ENCODE results near the gene R3HCC1L. TPM values are rescaled to one million over a fixed set of nuclear protein-coding genes. Genes with fewer than 3 reads are reported as not detected.
A peak's percentile ranks its signal among the peaks of the same experiment; 100 is the strongest.

R3HCC1L gene
- total and polyA plus RNA-seq, 2 of the 4 experiments (the other 2 are of a cell fraction), result 8.3 to 14.7 TPM

GRCh38 chr10:98293550-98294269 lies 159.3 kb downstream of the R3HCC1L start:
- Histone ChIP-seq H2AK9ac (replicated peaks; ENCODE audit: low read depth, low read length, poor library complexity) (no peak overlapping the region), H3K4me2 (ENCODE audit: low read depth, low read length) (no peak overlapping the region)
- CTCF ChIA-PET, result interaction anchor here (1.4 to 1.6 kb wide), 2 partner anchors 16 to 50 kb away, joined by 3 to 5 read pairs; no protein-coding TSS in a partner anchor

More at GRCh38 chr10:98293550-98294269, 159.3 kb downstream of the R3HCC1L start:
- H4K5ac ChIP-seq (ENCODE audit: low read depth, low read length), result no peak overlapping the region
- no peak overlapping the region for H3K4ac ChIP-seq (ENCODE audit: low read depth, low read length)
- no peaks in the 10 kb centered on the region for H3K9me3 ChIP-seq (ENCODE audit: control insufficient read depth, insufficient read depth, low read length)
- no peak overlapping the region for H3K18ac ChIP-seq (ENCODE audit: low read depth, low read length)
- POLR2A ChIA-PET (ENCODE audit: unreplicated experiment), result no interaction called here
- no peak overlapping the region for H3K4me3 ChIP-seq (ENCODE audit: insufficient read depth, low read depth, low read length)
- no peak overlapping the region for H2BK20ac ChIP-seq (ENCODE audit: low read depth, low read length)
- no peak overlapping the region for H2BK15ac ChIP-seq (ENCODE audit: low read depth, low read length)
- H4K20me1 ChIP-seq (ENCODE audit: insufficient read depth, low read length), result no peaks in the 10 kb centered on the region
- no peak overlapping the region for H3K56ac ChIP-seq (ENCODE audit: extremely low read depth, insufficient read depth, low read length)
- no peaks in the 10 kb centered on the region for H3K79me1 ChIP-seq (ENCODE audit: low read depth in 1 of 2, low read length in 2 of 2)
- dilution Hi-C loops (cut with HindIII; ENCODE audit: low sequenced_read_pairs, unreplicated experiment), result no loop called here
- ATAC-seq (ENCODE audit: low read depth) (no peak), DNase-seq (no peak)
- in situ Hi-C loops (cut with MboI; ENCODE audit: low sequenced_read_pairs), result no loop called here
- H3K14ac ChIP-seq (replicated peaks; ENCODE audit: low read depth, low read length), result no peak overlapping the region
- no peak overlapping the region for H4K8ac ChIP-seq (ENCODE audit: low read depth in 2 of 2, low read length in 2 of 2)
- H3K27me3 ChIP-seq (ENCODE audit: control insufficient read depth, insufficient read depth, low read length), result peaks cover 36% of the 10 kb centered on the region
- no peaks in the 10 kb centered on the region for H3K9me1 ChIP-seq (ENCODE audit: insufficient read depth, low read length)
- no peak overlapping the region for H2AK5ac ChIP-seq (ENCODE audit: low read depth, low read length)
- BruUV-seq (replicated peaks), result no TSS peak
- WGBS, 2 experiments (ENCODE audit: extremely low coverage in 2 of 2, insufficient read length in 1 of 2), result 37% methylated on average over 5 of the region's 8 CpGs; no CpG with 5 or more reads in 1 of the 2 experiments
- no peaks in the 10 kb centered on the region for H3K36me3 ChIP-seq (ENCODE audit: control insufficient read depth, insufficient read depth, low read length)
- peak overlapping the region; percentile 14 for H2AFZ ChIP-seq (replicated peaks; ENCODE audit: low read length, poor library complexity)
- H2BK5ac ChIP-seq (ENCODE audit: low read depth, low read length, poor library complexity, severe bottlenecking), result no peak overlapping the region
- H2BK120ac ChIP-seq (ENCODE audit: low read depth, low read length), result no peak overlapping the region
- no peak overlapping the region for H4K91ac ChIP-seq (ENCODE audit: insufficient read depth, low read depth, low read length)
- no peak for TF ChIP-seq RFX5 (IDR thresholded peaks at IDR 0.05; ENCODE audit: low read depth, low read length)
- TF ChIP-seq BHLHE40 (IDR thresholded peaks at IDR 0.05; ENCODE audit: low read depth, low read length), result no peak
- TF ChIP-seq USF2 (IDR thresholded peaks at IDR 0.05; ENCODE audit: low read depth, low read length), result no peak
- TF ChIP-seq POLR2A (IDR thresholded peaks at IDR 0.05; ENCODE audit: low read depth, low read length), result no peak
- no peak for TF ChIP-seq CHD1 (IDR thresholded peaks at IDR 0.05; ENCODE audit: low read depth, low read length)
- TF ChIP-seq RCOR1 (IDR thresholded peaks at IDR 0.05; ENCODE audit: insufficient replicate concordance, low read length), result no peak
- no peak for TF ChIP-seq RAD21 (IDR thresholded peaks at IDR 0.05; ENCODE audit: low read length)
- TF ChIP-seq ELK1 (IDR thresholded peaks at IDR 0.05; ENCODE audit: borderline replicate concordance, low read depth, low read length), result no peak
- TF ChIP-seq FOS (IDR thresholded peaks at IDR 0.05; ENCODE audit: low read depth, low read length), result no peak
- no peak for TF ChIP-seq MXI1 (IDR thresholded peaks at IDR 0.05; ENCODE audit: borderline replicate concordance, low read depth, low read length)
- TF ChIP-seq CTCF (conservative IDR thresholded peaks at IDR 0.05; ENCODE audit: low read depth, low read length), result no peak
- TF ChIP-seq MAFK (IDR thresholded peaks at IDR 0.05; ENCODE audit: low read depth, low read length), result no peak
- no peak for TF ChIP-seq SMC3 (IDR thresholded peaks at IDR 0.05; ENCODE audit: low read depth, low read length)
- TF ChIP-seq MAZ (IDR thresholded peaks at IDR 0.05; ENCODE audit: borderline replicate concordance, low read depth, low read length), result no peak
- TF ChIP-seq NFE2L2 (IDR thresholded peaks at IDR 0.05; ENCODE audit: low read depth, low read length), result no peak
- no peak for TF ChIP-seq CEBPB (IDR thresholded peaks at IDR 0.05; ENCODE audit: low read depth, low read length)
- no peak overlapping the region for H3K9ac ChIP-seq (ENCODE audit: low read depth, low read length)
- H3K4me1 ChIP-seq (ENCODE audit: control insufficient read depth, insufficient read depth, low read length), result no peaks in the 10 kb centered on the region; the same call in 1 of the 2 replicates
- no peak overlapping the region; the same call in 1 of the 2 replicates for H3K23ac ChIP-seq (ENCODE audit: low read depth, low read length)
- H3K27ac ChIP-seq (ENCODE audit: insufficient read depth, low read length), result no peak overlapping the region
- intact Hi-C loops (cut with micrococcal nuclease), result no loop called here
